ENCODE data around the gene SRL. TPM values are rescaled to one million over a fixed set of nuclear protein-coding genes. Genes with fewer than 3 reads are reported as not detected.

Gene SRL
- total and polyA plus RNA-seq, 2 of the 13 experiments (the other 11 are each of a cell fraction or from before 2014, with no cell fraction given) = 0.05 TPM; not detected in 1

- peak; percentile 42; the same call in 1 of the 2 replicates for TF ChIP-seq E2F5 (CRISPR knock-in tag; conservative IDR thresholded peaks at IDR 0.05)
- no peak for TF ChIP-seq FOXK1 (CRISPR knock-in tag; IDR thresholded peaks at IDR 0.05; ENCODE audit: borderline replicate concordance, low read depth)
- TF ChIP-seq HNF4A (CRISPR knock-in tag; IDR thresholded peaks at IDR 0.05) = no peak
- TF ChIP-seq ZSCAN25 (CRISPR knock-in tag; IDR thresholded peaks at IDR 0.05) = peak; percentile 74; the same call in 1 of the 2 replicates
- no peak for TF ChIP-seq SNAI1 (CRISPR knock-in tag; IDR thresholded peaks at IDR 0.05; ENCODE audit: borderline replicate concordance)
- no peak; the same call in 1 of the 2 replicates for TF ChIP-seq PRMT3 (CRISPR knock-in tag; IDR thresholded peaks at IDR 0.05; ENCODE audit: borderline replicate concordance, low read depth)
- TF ChIP-seq ZFP91 (CRISPR knock-in tag; IDR thresholded peaks at IDR 0.05; ENCODE audit: borderline replicate concordance) = peak; percentile 92
- peak; percentile 52 for TF ChIP-seq PAXIP1 (CRISPR knock-in tag; conservative IDR thresholded peaks at IDR 0.05)
- no peak for TF ChIP-seq ZNF136 (CRISPR knock-in tag; IDR thresholded peaks at IDR 0.05; ENCODE audit: low read depth)
- TF ChIP-seq EZH2 (conservative IDR thresholded peaks at IDR 0.05; ENCODE audit: low read depth, low read length) = no peak
- peak; percentile 58; the same call in 1 of the 2 replicates for TF ChIP-seq ZNF446 (CRISPR knock-in tag; IDR thresholded peaks at IDR 0.05)
- no peak for TF ChIP-seq ZNF414 (CRISPR knock-in tag; IDR thresholded peaks at IDR 0.05)
- no peak for TF ChIP-seq FOXM1 (CRISPR knock-in tag; IDR thresholded peaks at IDR 0.05)
- no peak for TF ChIP-seq TIGD3 (CRISPR knock-in tag; IDR thresholded peaks at IDR 0.05; ENCODE audit: borderline replicate concordance)
- TF ChIP-seq ZNF34 (CRISPR knock-in tag; IDR thresholded peaks at IDR 0.05; ENCODE audit: borderline replicate concordance) = peak; percentile 62; the same call in 1 of the 2 replicates
- 0 out of 2 replicates have a peak, but pooled peaks have one; percentile 49 for TF ChIP-seq ZNF234 (CRISPR knock-in tag; conservative IDR thresholded peaks at IDR 0.05)
- no peak for TF ChIP-seq PAX8 (CRISPR knock-in tag; IDR thresholded peaks at IDR 0.05; ENCODE audit: borderline replicate concordance)
- no peak for TF ChIP-seq ZNF382 (CRISPR knock-in tag; IDR thresholded peaks at IDR 0.05; ENCODE audit: borderline replicate concordance)
- TF ChIP-seq SYNCRIP (IDR thresholded peaks at IDR 0.05; ENCODE audit: insufficient read depth, low read depth, low read length) = no peak
- peak; percentile 68 for TF ChIP-seq ZNF431 (CRISPR knock-in tag; IDR thresholded peaks at IDR 0.05; ENCODE audit: borderline replicate concordance, low read depth)
These were observed 58.4 kb downstream of the SRL start (continued) for GRCh38 chr16:4183237-4184037.

Measured in HepG2 (cell line).